ENCODE measurements around the gene NACC1. TPM values are rescaled to one million over a fixed set of nuclear protein-coding genes. Genes with fewer than 3 reads are reported as not detected.

NACC1 gene
- total RNA-seq, 1 donor from 2014 or later = 117 TPM

GRCh38 chr19:13078897-13079541, 39.0 kb upstream of the NACC1 start:
- H3K27me3 Mint-ChIP-seq (ENCODE audit: low read depth) = no peaks in the 10 kb centered on the region
- H3K4me1 Mint-ChIP-seq (ENCODE audit: low read depth) = no peaks in the 10 kb centered on the region
- DNase-seq (ENCODE audit: low spot score) = no peak
- H3K4me3 Mint-ChIP-seq (ENCODE audit: low read depth) = no peak overlapping the region
- H3K36me3 Mint-ChIP-seq (ENCODE audit: low read depth) = no peaks in the 10 kb centered on the region
- no peaks in the 10 kb centered on the region for H3K9me3 Mint-ChIP-seq
- intact Hi-C loops (cut with micrococcal nuclease) = no loop called here
- no peak overlapping the region for H3K27ac Mint-ChIP-seq

GRCh38 chr19:13079542-13079986, 38.5 kb upstream of the NACC1 start:
- intact Hi-C loops (cut with micrococcal nuclease) = no loop called here
- no peak for DNase-seq (ENCODE audit: low spot score)
- no peaks in the 10 kb centered on the region for H3K9me3 Mint-ChIP-seq
- no peaks in the 10 kb centered on the region for H3K4me1 Mint-ChIP-seq (ENCODE audit: low read depth)
- no peak overlapping the region for H3K27ac Mint-ChIP-seq
- H3K36me3 Mint-ChIP-seq (ENCODE audit: low read depth) = no peaks in the 10 kb centered on the region
- H3K4me3 Mint-ChIP-seq (ENCODE audit: low read depth) = no peak overlapping the region
- H3K27me3 Mint-ChIP-seq (ENCODE audit: low read depth) = no peaks in the 10 kb centered on the region

- H3K27ac Mint-ChIP-seq = no peak overlapping the region
- no peaks in the 10 kb centered on the region for H3K9me3 Mint-ChIP-seq
- H3K36me3 Mint-ChIP-seq (ENCODE audit: low read depth) = no peaks in the 10 kb centered on the region
- H3K4me3 Mint-ChIP-seq (ENCODE audit: low read depth) = no peak overlapping the region
- H3K4me1 Mint-ChIP-seq (ENCODE audit: low read depth) = no peaks in the 10 kb centered on the region
- no peak for DNase-seq (ENCODE audit: low spot score)
- H3K27me3 Mint-ChIP-seq (ENCODE audit: low read depth) = peaks cover 2% of the 10 kb centered on the region
- intact Hi-C loops (cut with micrococcal nuclease) = no loop called here
Measured at GRCh38 chr19:13082192-13083007, 35.7 kb upstream of the NACC1 start.

- Mint-ChIP-seq H3K9me3 (no peaks in the 10 kb centered on the region), H3K36me3 (ENCODE audit: low read depth) (no peaks in the 10 kb centered on the region), H3K4me1 (ENCODE audit: low read depth) (no peaks in the 10 kb centered on the region), H3K27me3 (ENCODE audit: low read depth) (peaks cover 2% of the 10 kb centered on the region), H3K4me3 (ENCODE audit: low read depth) (no peak overlapping the region), H3K27ac (no peak overlapping the region)
- no peak for DNase-seq (ENCODE audit: low spot score)
- intact Hi-C loops (cut with micrococcal nuclease) = no loop called here
Measured at GRCh38 chr19:13083008-13083404, 35.1 kb upstream of the NACC1 start.

- Mint-ChIP-seq H3K9me3 (no peaks in the 10 kb centered on the region), H3K27me3 (ENCODE audit: low read depth) (peaks cover 2% of the 10 kb centered on the region), H3K27ac (no peak overlapping the region), H3K4me3 (ENCODE audit: low read depth) (no peak overlapping the region), H3K4me1 (ENCODE audit: low read depth) (no peaks in the 10 kb centered on the region), H3K36me3 (ENCODE audit: low read depth) (no peaks in the 10 kb centered on the region)
- intact Hi-C loops (cut with micrococcal nuclease) = no loop called here
- no peak for DNase-seq (ENCODE audit: low spot score)
Measured at GRCh38 chr19:13083627-13084026, 34.4 kb upstream of the NACC1 start.

- H3K27me3 Mint-ChIP-seq (ENCODE audit: low read depth) = peaks cover 2% of the 10 kb centered on the region
- H3K4me3 Mint-ChIP-seq (ENCODE audit: low read depth) = no peak overlapping the region
- H3K4me1 Mint-ChIP-seq (ENCODE audit: low read depth) = no peaks in the 10 kb centered on the region
- DNase-seq (ENCODE audit: low spot score) = no peak
- H3K36me3 Mint-ChIP-seq (ENCODE audit: low read depth) = no peaks in the 10 kb centered on the region
- H3K9me3 Mint-ChIP-seq = no peaks in the 10 kb centered on the region
- intact Hi-C loops (cut with micrococcal nuclease) = no loop called here
- no peak overlapping the region for H3K27ac Mint-ChIP-seq
Measured at GRCh38 chr19:13085666-13086065, 32.4 kb upstream of the NACC1 start.

- H3K4me1 Mint-ChIP-seq (ENCODE audit: low read depth) = no peaks in the 10 kb centered on the region
- no peaks in the 10 kb centered on the region for H3K36me3 Mint-ChIP-seq (ENCODE audit: low read depth)
- H3K4me3 Mint-ChIP-seq (ENCODE audit: low read depth) = no peak overlapping the region
- H3K9me3 Mint-ChIP-seq = no peaks in the 10 kb centered on the region
- DNase-seq (ENCODE audit: low spot score) = no peak
- intact Hi-C loops (cut with micrococcal nuclease) = no loop called here
- peaks cover 2% of the 10 kb centered on the region for H3K27me3 Mint-ChIP-seq (ENCODE audit: low read depth)
- no peak overlapping the region for H3K27ac Mint-ChIP-seq
Measured at GRCh38 chr19:13086341-13086740, 31.7 kb upstream of the NACC1 start.

- no peaks in the 10 kb centered on the region for H3K36me3 Mint-ChIP-seq (ENCODE audit: low read depth)
- intact Hi-C loops (cut with micrococcal nuclease) = no loop called here
- H3K27ac Mint-ChIP-seq = no peak overlapping the region
- H3K4me3 Mint-ChIP-seq (ENCODE audit: low read depth) = no peak overlapping the region
- no peaks in the 10 kb centered on the region for H3K9me3 Mint-ChIP-seq
- peaks cover 2% of the 10 kb centered on the region for H3K27me3 Mint-ChIP-seq (ENCODE audit: low read depth)
- no peaks in the 10 kb centered on the region for H3K4me1 Mint-ChIP-seq (ENCODE audit: low read depth)
- no peak for DNase-seq (ENCODE audit: low spot score)
Measured at GRCh38 chr19:13087295-13087694, 30.8 kb upstream of the NACC1 start.

GRCh38 chr19:13087795-13088537, 30.1 kb upstream of the NACC1 start:
- Mint-ChIP-seq H3K4me3 (ENCODE audit: low read depth) (no peak overlapping the region), H3K9me3 (no peaks in the 10 kb centered on the region)

GRCh38 chr19:13089139-13089856, 28.8 kb upstream of the NACC1 start:
- H3K27me3 Mint-ChIP-seq (ENCODE audit: low read depth) = peaks cover 5% of the 10 kb centered on the region
- no peaks in the 10 kb centered on the region for H3K36me3 Mint-ChIP-seq (ENCODE audit: low read depth)
- H3K4me1 Mint-ChIP-seq (ENCODE audit: low read depth) = peaks cover 5% of the 10 kb centered on the region
- intact Hi-C loops (cut with micrococcal nuclease) = no loop called here
- no peak overlapping the region for H3K27ac Mint-ChIP-seq
- no peaks in the 10 kb centered on the region for H3K9me3 Mint-ChIP-seq
- H3K4me3 Mint-ChIP-seq (ENCODE audit: low read depth) = no peak overlapping the region
- DNase-seq (ENCODE audit: low spot score) = no peak

More at GRCh38 chr19:13087795-13088537, 30.1 kb upstream of the NACC1 start:
- Mint-ChIP-seq H3K36me3 (ENCODE audit: low read depth) (no peaks in the 10 kb centered on the region), H3K27me3 (ENCODE audit: low read depth) (peaks cover 2% of the 10 kb centered on the region), H3K27ac (no peak overlapping the region), H3K4me1 (ENCODE audit: low read depth) (no peaks in the 10 kb centered on the region)
- DNase-seq (ENCODE audit: low spot score) = no peak
- intact Hi-C loops (cut with micrococcal nuclease) = no loop called here

GRCh38 chr19:13089857-13090507, 28.1 kb upstream of the NACC1 start:
- H3K27ac Mint-ChIP-seq = no peak overlapping the region
- H3K9me3 Mint-ChIP-seq = no peaks in the 10 kb centered on the region
- DNase-seq (ENCODE audit: low spot score) = no peak
- H3K36me3 Mint-ChIP-seq (ENCODE audit: low read depth) = no peaks in the 10 kb centered on the region
- no peak overlapping the region for H3K4me3 Mint-ChIP-seq (ENCODE audit: low read depth)
- intact Hi-C loops (cut with micrococcal nuclease) = no loop called here
- H3K4me1 Mint-ChIP-seq (ENCODE audit: low read depth) = peaks cover 10% of the 10 kb centered on the region
- H3K27me3 Mint-ChIP-seq (ENCODE audit: low read depth) = peaks cover 10% of the 10 kb centered on the region

Measured in activated T-helper 2 cell treated with anti-CD3 and anti-CD28 coated beads, Interferon-gamma antibody, Interleukin-2, Interleukin-4, amounts not matched to agents 10 μg/mL and 5 μg/mL and 100 μg/mL, durations not matched to agents 14 hours and 24 hours and 36 hours (primary cell).